ENCODE results near the gene TFF3.

DNA sequence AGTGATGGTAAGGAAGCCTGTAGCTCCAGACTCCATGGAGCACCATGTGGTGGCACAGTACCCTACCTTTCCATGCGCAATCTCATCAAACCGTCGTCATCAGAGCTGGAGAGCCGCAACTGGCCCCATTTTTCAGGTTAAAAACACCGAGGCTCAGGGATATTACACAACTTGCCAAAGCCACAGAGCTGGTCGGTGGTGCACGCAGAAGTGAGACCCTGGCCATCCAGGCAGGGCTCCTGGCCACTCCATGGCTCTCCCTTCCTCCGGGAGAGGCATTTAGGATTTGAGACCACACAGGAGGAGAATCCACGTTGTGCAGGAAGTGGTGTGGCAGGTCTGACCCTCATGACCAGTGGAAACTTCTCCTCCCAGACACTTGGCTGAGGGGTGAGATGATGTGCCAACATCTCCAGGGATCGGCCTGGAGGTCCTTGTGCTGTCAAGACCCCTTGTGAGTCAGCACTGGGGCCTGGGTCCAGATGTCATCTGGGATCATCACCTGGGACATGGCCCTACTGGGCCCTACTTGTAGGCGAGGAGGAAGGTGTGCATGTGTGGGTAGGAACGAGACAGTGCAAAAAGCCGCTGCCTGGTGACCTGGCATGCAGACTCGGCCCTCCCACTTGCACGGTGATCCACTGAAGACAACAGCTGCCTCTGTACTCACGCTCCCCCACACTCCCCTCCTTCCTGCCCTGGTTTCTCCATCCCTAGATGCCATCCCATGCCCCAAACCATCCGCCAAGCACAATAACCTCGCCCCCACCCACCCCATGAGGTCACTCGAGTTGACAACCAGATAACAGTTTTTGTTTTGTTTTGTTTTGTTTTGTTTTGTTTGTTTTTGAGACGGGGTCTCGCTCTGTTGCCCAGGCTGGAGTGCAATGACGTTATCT lies 10.4 kb downstream of the TFF3 start:
- TF ChIP-seq EZH2 (optimal IDR thresholded peaks at IDR 0.05; ENCODE audit: low read depth, low read length), result no peak
- TF ChIP-seq, protein P1, sequence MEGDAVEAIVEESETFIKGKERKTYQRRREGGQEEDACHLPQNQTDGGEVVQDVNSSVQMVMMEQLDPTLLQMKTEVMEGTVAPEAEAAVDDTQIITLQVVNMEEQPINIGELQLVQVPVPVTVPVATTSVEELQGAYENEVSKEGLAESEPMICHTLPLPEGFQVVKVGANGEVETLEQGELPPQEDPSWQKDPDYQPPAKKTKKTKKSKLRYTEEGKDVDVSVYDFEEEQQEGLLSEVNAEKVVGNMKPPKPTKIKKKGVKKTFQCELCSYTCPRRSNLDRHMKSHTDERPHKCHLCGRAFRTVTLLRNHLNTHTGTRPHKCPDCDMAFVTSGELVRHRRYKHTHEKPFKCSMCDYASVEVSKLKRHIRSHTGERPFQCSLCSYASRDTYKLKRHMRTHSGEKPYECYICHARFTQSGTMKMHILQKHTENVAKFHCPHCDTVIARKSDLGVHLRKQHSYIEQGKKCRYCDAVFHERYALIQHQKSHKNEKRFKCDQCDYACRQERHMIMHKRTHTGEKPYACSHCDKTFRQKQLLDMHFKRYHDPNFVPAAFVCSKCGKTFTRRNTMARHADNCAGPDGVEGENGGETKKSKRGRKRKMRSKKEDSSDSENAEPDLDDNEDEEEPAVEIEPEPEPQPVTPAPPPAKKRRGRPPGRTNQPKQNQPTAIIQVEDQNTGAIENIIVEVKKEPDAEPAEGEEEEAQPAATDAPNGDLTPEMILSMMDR (IDR thresholded peaks at IDR 0.05; ENCODE audit: low read length), result no peak

All from MM.1S (cell line).